Activated CD8-positive, alpha-beta memory T cell treated with anti-CD3 and anti-CD28 coated beads, Interleukin-2, amount 50 U/mL, for 48 hours (primary cell): Measurements from ENCODE around the gene ZBTB4.
A peak's percentile ranks its signal among the peaks of the same experiment; 100 is the strongest.

Experiments used
- DNase-seq: peaks from one replicate; pipeline ENCODE4 v3.0.0-alpha.2; 2020

ZBTB4 gene

GRCh38 chr17:7468804-7469389, 10.5 kb downstream of the ZBTB4 start:
- DNase-seq, result no peak

- DNase-seq, result no peak
These were observed 11.1 kb downstream of the ZBTB4 start for GRCh38 chr17:7468290-7468689.

DNA sequence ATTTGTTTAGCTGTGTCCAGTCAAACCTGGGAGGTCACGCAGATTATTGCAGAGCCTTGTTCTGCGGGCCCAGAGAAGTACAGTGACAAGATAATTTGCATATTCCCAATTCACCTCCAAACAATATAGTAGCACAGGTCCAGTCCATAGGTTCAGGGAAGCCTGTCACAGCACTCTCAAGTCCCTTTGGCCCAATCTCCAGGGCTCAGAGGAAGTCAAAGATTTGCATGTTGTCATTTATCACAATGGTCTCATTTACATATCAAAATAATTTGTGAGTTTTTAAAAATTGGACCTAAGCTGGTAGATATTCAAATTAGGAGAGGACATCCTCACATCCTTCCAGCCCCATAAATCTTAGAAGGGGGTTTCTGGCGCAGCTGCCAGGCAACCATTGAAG, 11.9 kb downstream of the ZBTB4 start:
- no peak for DNase-seq

GRCh38 chr17:7466639-7467341, 12.6 kb downstream of the ZBTB4 start:
- no peak for DNase-seq

DNA sequence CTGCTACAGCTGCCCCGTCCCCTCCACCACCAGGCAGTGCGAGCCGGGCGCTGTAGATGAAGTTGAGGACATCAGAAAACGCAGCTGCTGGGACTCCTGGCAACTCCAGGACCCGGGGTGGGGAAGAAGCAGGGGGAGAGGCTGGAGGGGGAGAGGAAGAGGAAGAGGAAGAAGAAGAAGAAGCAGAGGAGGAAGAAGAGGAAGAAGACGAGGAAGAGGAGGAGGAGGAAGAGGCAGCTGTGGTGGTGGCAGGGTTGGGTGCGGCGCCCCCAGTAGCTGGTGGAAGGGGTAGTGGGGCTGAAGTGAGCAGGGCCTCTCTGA, 13.2 kb downstream of the ZBTB4 start:
- DNase-seq, result no peak

- no peak for DNase-seq
These were observed 13.7 kb downstream of the ZBTB4 start for GRCh38 chr17:7465597-7466275.

- DNase-seq, result no peak
These were observed 15.3 kb downstream of the ZBTB4 start for GRCh38 chr17:7464081-7464480.

DNA sequence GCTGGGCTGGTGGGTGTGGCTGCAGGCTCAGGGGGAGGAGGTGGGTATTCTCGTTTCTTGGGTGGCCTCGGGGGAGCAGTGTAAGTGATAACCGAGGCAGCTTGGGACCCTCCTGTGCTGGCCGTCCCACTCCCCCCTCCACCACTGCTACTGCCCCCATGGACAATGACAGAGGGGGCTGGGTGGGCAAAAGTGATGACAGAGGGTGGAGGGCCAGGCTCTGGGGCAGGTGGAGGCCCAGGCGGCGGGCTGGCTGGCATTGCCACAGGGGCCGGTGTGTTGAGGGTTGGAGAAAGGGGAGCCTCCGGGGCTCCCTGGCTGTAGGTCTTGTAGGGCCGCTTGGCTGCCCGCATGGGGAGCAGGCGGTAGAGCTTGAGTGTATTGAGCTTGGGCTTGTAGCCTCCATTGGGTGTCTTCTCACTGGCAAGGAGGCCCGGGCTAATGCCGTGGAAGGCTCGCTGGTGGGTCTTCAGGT, 16.0 kb downstream of the ZBTB4 start:
- DNase-seq, result no peak

DNA sequence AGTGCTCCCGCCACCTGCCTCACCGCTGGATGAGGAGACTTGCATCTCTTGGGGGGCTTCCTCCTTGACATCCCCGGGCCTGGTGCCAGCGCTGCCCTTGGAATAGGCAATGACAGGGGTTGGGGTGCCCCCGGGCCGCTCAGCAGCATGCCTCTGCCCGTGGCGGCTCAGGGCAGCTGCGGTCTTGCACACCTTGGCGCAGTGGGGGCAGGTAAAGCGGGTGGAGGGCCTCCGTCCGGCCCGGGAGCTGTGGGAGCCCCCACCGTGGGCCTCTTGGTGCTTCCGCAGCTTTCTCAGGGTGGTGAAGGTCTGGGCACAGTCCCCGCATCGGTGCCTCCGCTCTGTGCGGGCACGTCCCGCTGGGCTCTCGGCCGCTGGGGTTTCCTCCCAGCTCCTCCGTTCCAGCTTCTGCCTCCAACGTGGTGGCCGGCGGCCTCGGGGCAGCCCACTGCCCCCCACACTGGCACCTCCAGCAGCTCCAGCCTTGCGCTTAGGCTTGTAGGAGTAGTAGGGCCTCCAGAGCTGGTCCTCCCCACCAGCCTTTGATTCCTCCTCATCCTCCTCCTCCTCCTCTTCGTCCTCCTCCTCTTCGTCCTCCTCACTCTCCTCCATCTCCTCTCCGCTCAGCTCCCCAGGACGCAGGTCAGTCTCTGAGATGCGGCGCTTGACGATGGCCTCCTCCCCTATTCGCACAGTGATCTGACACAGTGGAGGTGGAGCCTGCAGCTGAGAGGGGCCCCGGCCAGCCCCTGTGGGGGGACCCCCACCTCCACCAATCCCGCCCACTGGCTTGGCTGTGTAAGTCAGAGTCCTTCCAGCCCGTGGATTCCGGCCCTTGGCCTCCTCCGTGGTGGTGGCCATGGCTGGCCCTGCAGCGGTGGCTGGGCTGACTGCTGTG, 16.7 kb downstream of the ZBTB4 start:
- DNase-seq, result no peak

DNA sequence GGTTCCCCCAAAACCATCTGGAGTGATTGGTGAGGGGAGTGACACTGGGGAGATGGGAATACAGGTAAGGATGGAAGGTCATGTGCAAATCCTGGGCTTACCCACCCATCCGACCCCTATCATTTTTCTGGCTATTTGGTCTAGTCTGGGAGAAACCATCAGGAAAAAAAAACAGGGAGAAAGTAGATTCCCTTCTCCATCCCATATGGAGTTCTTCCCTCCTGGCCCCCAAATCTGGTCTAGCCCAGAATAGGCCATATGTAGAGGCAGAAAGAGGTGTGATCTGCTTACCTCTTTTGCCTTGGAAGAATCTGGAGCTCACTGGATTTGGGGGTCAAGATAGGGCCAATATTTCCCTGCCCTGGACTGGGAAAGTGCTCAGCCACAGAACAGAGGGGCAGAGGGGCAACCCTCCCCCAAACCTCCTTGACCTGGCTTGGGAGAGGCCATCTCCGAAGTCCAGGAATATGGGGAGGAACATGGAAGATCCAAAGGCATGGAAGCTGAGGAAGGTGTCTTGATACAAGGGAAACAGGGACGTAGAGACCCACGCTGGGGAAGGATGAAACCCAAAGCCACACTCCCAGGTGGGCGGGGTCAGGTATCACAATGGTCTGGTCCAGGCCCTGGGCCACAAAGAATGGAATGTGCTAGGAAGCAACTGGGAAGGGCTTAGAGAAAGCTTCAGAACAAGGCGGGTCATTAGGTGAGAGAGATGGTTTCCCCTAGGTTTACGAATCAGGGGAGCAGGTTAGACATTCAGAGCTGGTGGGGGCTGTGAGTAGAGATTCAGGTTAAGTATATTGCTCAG, 18.4 kb downstream of the ZBTB4 start:
- no peak for DNase-seq

GRCh38 chr17:7459961-7460545, 19.4 kb downstream of the ZBTB4 start:
- DNase-seq, result no peak

GRCh38 chr17:7448461-7448860, 31.0 kb downstream of the ZBTB4 start:
- DNase-seq, result no peak

GRCh38 chr17:7445619-7445968, 33.8 kb downstream of the ZBTB4 start:
- peak; percentile 63 for DNase-seq

- DNase-seq, result peak; percentile 61
These were observed 34.5 kb downstream of the ZBTB4 start, which contains the start of gene CHRNB1 for GRCh38 chr17:7444682-7445618. CHRNB1 (plus strand) TSS chr17:7445061; CDS start chr17:7445128, 67 bp downstream.

DNA sequence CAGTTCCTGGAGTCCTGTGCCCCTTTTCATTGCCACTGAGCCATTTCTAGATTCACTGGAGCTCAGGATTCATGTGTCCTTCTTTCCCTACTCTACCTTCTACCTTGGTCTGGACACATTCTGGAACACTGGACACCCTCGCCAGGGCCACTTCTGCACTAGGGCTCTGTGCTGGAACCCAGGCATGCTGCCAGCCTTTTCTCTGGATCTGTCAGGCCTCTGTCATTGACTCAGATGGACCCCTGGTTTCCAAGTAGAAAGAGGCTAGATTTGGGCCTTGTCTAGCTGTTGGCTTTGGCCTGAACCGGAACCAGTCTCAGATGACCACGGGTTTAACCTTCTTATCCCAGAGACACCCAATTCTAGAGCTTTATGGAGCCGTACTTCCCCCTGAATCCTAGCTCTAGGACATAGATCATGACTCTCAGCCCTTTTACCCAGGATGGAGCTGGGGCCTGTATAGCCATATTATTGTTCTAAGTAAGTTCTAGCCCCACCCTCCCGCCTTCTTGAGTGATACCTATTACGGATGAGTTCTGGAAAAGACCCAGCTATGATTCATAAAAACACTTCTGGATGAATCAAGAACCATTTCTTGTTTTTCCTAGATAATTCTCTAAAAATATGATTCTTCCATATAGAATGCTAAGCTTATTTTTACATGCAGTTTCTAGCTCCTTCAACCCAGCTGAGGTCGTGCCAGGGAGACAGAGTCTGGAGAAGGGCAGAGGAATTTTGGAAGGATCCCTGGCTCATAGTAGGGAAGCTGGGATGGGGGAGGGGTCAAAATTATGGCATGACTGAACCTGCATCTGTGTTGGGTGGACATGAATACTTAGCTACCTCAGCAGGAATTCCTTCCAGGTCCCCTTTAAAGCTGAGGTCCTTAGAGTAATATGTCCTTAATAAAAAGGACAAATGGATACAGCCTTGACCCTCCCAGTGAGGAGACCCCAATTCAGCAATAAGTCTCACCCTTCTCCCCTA, 35.6 kb downstream of the ZBTB4 start:
- no peak for DNase-seq

- DNase-seq, result no peak
These were observed 37.3 kb downstream of the ZBTB4 start for GRCh38 chr17:7442142-7442541.

GRCh38 chr17:7441266-7441665, 38.2 kb downstream of the ZBTB4 start:
- no peak for DNase-seq

GRCh38 chr17:7440834-7441195, 38.6 kb downstream of the ZBTB4 start:
- peak; percentile 64 for DNase-seq

- peak; percentile 79 for DNase-seq
These were observed 39.2 kb downstream of the ZBTB4 start for GRCh38 chr17:7440113-7440833.
